SK-N-MC (cell line): Measurements from ENCODE around the gene CYB5R4.
"Not testable (repeated sequence)": the region's sequence is repeated elsewhere in the genome, so short reads cannot be mapped to it uniquely, and the experiment has no call there.

Source experiments
- DNase-seq: peaks from one replicate; pipeline ENCODE4 v3.0.0-alpha.2; 2011; ENCODE audit warnings: low read depth, low spot score
- H3K27ac ChIP-seq: fragments of 200-600 bp; sonication (generic); 2 replicates; pipeline ENCODE4 v1.5.1; 2016; ENCODE audit warnings: mixed run types
- H3K36me3 ChIP-seq: fragments of 200-600 bp; sonication (generic); 2 replicates; pipeline ENCODE4 v1.6.1; 2017; ENCODE audit warnings: antibody characterized with exemption, low read length, mixed read lengths; ENCODE audit not compliant: insufficient read depth
- H3K4me3 ChIP-seq: fragments of 200-600 bp; sonication (generic); 2 replicates; pipeline ENCODE4 v1.5.1; 2016
- H3K9ac ChIP-seq: fragments of 200-600 bp; sonication (generic); 2 replicates; pipeline ENCODE4 v1.8.0; 2017; ENCODE audit warnings: mixed run types, mixed read lengths; ENCODE audit not compliant: insufficient read length
- H3K9me3 ChIP-seq: fragments of 200-600 bp; sonication (generic); 2 replicates; pipeline ENCODE4 v1.6.1; 2017; ENCODE audit warnings: low read depth, mild to moderate bottlenecking, antibody characterized with exemption, low read length, moderate library complexity, mixed read lengths
- EZH2 ChIP-seq: fragments of 200-600 bp; sonication (generic); IDR thresholded peaks from one replicate; pipeline ENCODE4 v1.6.1; 2017; ENCODE audit warnings: antibody characterized with exemption
- FOXP2 ChIP-seq: optimal IDR thresholded peaks from 2 replicates; pipeline ENCODE3; 2011; ENCODE audit warnings: mild to moderate bottlenecking, moderate library complexity; ENCODE audit not compliant: insufficient read depth; ENCODE audit errors: extremely low read length, control extremely low read depth
- POLR2AphosphoS5 ChIP-seq: IDR thresholded peaks from 2 replicates; pipeline ENCODE4 v1.6.1; 2012; ENCODE audit warnings: mild to moderate bottlenecking, low read depth, low read length, borderline replicate concordance

The CYB5R4 gene

DNA sequence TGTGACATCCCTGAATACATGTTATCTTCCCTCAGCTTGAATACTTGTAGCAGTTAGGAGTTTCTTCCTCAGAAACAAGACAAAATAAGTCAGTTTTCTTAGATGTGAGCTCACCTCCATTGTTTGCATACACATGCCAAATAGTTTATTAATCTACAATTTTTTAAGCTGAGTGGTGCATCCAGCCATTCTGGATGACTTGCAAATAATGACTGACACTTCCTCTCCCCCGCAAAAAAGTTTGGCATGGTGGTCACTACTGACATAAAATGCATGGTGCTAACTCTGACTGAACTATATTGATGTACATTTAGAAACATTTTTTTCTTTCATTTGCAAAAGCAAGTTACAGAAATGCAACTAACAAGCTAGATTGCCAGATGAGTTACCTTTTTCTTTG is 55.5 kb downstream of the CYB5R4 start:
- H3K4me3 ChIP-seq = no peak overlapping the region
- H3K27ac ChIP-seq = no peak overlapping the region
- no peaks in the 10 kb centered on the region for H3K36me3 ChIP-seq
- TF ChIP-seq EZH2 = no peak
- no peak for DNase-seq
- H3K9me3 ChIP-seq = no peaks in the 10 kb centered on the region
- H3K9ac ChIP-seq = no peak overlapping the region

- TF ChIP-seq FOXP2 = no peak
- TF ChIP-seq EZH2 = no peak
- no peak for TF ChIP-seq POLR2AphosphoS5
- Histone ChIP-seq H3K4me3 (no peak overlapping the region), H3K9ac (no peak overlapping the region), H3K36me3 (no peaks in the 10 kb centered on the region), H3K9me3 (no peaks in the 10 kb centered on the region), H3K27ac (no peak overlapping the region)
- DNase-seq = no peak
Observed at GRCh38 chr6:83917001-83917400, 57.5 kb downstream of the CYB5R4 start.

GRCh38 chr6:83920017-83920416 is 60.5 kb downstream of the CYB5R4 start:
- no peak overlapping the region for H3K9ac ChIP-seq
- no peaks in the 10 kb centered on the region for H3K36me3 ChIP-seq
- H3K9me3 ChIP-seq = no peaks in the 10 kb centered on the region
- H3K4me3 ChIP-seq = no peak overlapping the region
- H3K27ac ChIP-seq = no peak overlapping the region
- DNase-seq = no peak
- TF ChIP-seq EZH2 = no peak

DNA sequence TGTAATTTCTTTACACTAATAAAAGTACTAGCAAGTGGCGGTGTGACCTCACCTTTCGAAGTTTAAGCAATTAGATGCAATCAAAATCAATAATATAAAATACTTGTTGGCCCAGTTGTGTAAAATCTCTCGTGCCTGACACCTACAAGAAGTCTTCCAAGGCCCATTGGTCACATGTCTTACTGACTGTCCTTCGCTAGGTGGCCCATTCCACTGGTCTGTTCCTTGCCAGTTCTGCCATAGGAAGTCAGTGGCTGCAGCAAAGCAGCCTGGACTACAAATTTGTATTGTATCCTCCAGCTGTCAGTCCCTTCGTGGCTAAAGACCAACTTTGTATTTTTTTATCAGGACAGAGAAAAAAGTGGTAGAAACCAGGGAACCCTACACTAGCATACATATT is 61.8 kb downstream of the CYB5R4 start:
- no peak overlapping the region for H3K27ac ChIP-seq
- H3K36me3 ChIP-seq = no peaks in the 10 kb centered on the region
- TF ChIP-seq EZH2 = no peak
- TF ChIP-seq FOXP2 = no peak
- no peak for TF ChIP-seq POLR2AphosphoS5
- DNase-seq = no peak
- H3K4me3 ChIP-seq = no peak overlapping the region
- no peak overlapping the region for H3K9ac ChIP-seq
- H3K9me3 ChIP-seq = no peaks in the 10 kb centered on the region

DNA sequence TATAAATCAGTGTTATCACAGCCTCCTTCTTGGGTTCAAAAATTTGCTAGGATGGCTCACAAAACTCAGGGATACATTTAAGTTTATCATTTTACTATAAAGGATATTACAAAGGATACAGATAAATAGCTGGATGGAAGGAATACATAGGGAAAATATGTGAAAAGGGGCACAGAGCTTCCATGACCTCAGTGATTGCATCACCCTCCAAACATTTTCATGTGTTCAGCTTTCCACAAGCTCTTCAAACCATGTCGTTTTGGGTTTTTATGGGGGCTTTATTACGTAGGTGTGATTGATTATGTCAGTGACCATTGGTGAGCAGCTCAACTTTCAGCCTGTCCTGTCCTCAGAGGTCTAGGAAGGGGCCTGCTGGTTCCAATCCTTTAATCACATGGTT is 68.0 kb downstream of the CYB5R4 start:
- H3K36me3 ChIP-seq = no peaks in the 10 kb centered on the region
- DNase-seq = no peak
- TF ChIP-seq EZH2 (no peak), POLR2AphosphoS5 (no peak), FOXP2 (no peak)
- no peak overlapping the region for H3K9ac ChIP-seq
- H3K9me3 ChIP-seq = no peaks in the 10 kb centered on the region
- H3K4me3 ChIP-seq = no peak overlapping the region
- no peak overlapping the region for H3K27ac ChIP-seq

GRCh38 chr6:83928286-83928685 is 68.8 kb downstream of the CYB5R4 start:
- no peak overlapping the region for H3K27ac ChIP-seq

DNA sequence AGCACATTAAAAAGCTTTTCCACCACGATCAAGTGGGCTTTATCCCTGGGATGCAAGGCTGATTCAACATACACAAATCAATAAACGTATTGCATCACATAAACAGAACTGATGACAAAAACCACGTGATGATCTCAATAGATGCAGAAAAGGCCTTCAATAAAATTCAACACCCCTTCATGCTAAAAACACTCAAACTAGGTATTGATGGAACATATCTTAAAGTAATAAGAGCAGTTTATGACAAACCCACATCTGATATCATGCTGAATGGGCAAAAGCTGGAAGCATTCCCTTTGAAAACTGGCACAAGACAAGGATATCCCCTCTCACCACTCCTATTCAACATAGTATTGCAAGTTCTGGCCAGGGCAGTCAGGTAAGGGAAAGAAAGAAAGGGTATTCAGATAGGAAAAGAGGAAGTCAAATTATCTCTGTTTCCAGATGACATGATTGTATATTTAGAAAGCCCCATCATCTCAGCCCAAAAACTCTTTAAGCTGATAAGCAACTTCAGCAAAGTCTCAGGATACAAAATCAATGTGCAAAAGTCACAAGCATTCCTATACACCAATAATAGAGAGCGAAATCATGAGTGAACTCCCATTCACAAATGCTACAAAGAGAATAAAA is 86.8 kb downstream of the CYB5R4 start:
- not testable (repeated sequence) for H3K9ac ChIP-seq, H3K27ac ChIP-seq, H3K9me3 ChIP-seq, H3K36me3 ChIP-seq, H3K4me3 ChIP-seq, DNase-seq

More at GRCh38 chr6:83928286-83928685, 68.8 kb downstream of the CYB5R4 start:
- H3K9ac ChIP-seq = no peak overlapping the region
- TF ChIP-seq POLR2AphosphoS5 (no peak), EZH2 (no peak), FOXP2 (no peak)
- no peak for DNase-seq
- H3K4me3 ChIP-seq = no peak overlapping the region
- H3K36me3 ChIP-seq = no peaks in the 10 kb centered on the region
- H3K9me3 ChIP-seq = no peaks in the 10 kb centered on the region

DNA sequence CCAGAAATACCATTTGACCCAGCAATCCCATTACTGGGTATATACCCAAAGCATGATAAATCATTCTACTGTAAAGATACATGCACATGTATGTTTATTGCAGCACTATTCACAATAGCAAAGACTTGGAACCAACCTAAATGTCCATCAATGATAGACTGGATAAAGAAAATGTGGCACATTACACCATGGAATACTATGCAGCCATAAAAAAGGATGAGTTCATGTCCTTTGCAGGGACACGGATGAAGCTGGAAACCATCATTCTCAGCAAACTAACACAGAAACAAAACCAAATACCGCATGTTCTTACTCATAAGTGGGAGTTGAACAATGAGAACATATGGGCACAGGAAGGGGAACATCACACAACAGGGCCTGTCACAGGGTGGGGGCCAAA is 88.5 kb downstream of the CYB5R4 start:
- DNase-seq, H3K36me3 ChIP-seq, H3K27ac ChIP-seq, H3K4me3 ChIP-seq, H3K9me3 ChIP-seq, H3K9ac ChIP-seq: not testable (repeated sequence)

- Histone ChIP-seq H3K4me3 (no peak overlapping the region), H3K27ac (no peak overlapping the region), H3K9me3 (no peaks in the 10 kb centered on the region), H3K36me3 (no peaks in the 10 kb centered on the region), H3K9ac (no peak overlapping the region)
- TF ChIP-seq EZH2 (no peak), FOXP2 (no peak), POLR2AphosphoS5 (no peak)
- no peak for DNase-seq
Observed at GRCh38 chr6:83948851-83949250, 89.4 kb downstream of the CYB5R4 start.

- H3K9ac ChIP-seq, H3K9me3 ChIP-seq, H3K36me3 ChIP-seq, H3K27ac ChIP-seq, DNase-seq, H3K4me3 ChIP-seq: not testable (repeated sequence)
Observed at GRCh38 chr6:83951423-83951822, 91.9 kb downstream of the CYB5R4 start.
